ENCODE data around the gene PTPRC.

DNA sequence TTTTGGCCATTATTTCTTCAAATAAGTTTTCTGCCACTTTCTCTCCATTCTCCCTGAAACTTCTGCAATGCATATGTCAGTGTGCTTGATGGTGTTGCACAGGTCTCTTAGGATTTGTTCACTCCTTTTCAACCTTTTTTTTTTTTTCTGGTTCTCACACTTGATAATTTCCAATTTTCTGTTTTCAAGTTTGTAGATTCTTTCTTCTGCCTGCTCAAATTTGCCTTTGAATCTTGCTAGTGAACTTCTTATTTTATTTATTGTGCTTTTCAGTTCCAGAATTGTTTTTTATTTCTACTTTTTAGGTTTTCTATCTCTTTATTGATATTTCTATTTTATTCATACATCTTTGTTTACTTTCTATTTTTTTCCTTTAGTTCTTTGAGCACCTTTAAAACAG, 48.4 kb upstream of the PTPRC start:
- TF ChIP-seq, protein P1, sequence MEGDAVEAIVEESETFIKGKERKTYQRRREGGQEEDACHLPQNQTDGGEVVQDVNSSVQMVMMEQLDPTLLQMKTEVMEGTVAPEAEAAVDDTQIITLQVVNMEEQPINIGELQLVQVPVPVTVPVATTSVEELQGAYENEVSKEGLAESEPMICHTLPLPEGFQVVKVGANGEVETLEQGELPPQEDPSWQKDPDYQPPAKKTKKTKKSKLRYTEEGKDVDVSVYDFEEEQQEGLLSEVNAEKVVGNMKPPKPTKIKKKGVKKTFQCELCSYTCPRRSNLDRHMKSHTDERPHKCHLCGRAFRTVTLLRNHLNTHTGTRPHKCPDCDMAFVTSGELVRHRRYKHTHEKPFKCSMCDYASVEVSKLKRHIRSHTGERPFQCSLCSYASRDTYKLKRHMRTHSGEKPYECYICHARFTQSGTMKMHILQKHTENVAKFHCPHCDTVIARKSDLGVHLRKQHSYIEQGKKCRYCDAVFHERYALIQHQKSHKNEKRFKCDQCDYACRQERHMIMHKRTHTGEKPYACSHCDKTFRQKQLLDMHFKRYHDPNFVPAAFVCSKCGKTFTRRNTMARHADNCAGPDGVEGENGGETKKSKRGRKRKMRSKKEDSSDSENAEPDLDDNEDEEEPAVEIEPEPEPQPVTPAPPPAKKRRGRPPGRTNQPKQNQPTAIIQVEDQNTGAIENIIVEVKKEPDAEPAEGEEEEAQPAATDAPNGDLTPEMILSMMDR (IDR thresholded peaks at IDR 0.05) = no peak
- TF ChIP-seq POLR2A (IDR thresholded peaks at IDR 0.05) = no peak
